ENCODE results near the gene G6PC1.
"Not testable (repeated sequence)": the region's sequence is repeated elsewhere in the genome, so short reads cannot be mapped to it uniquely, and the experiment has no call there.

Gene G6PC1

GRCh38 chr17:42894283-42895184 is 6.1 kb upstream of the G6PC1 start:
- H4K20me1 ChIP-seq (ENCODE audit: low read depth, low read length) = no peaks in the 10 kb centered on the region
- no peaks in the 10 kb centered on the region for H3K79me2 ChIP-seq (ENCODE audit: insufficient read depth, low read length)
- no peak for TF ChIP-seq CTCF (IDR thresholded peaks at IDR 0.05; ENCODE audit: insufficient read depth, low read length, poor library complexity, severe bottlenecking)
- no peak for TF ChIP-seq EZH2phosphoT487 (conservative IDR thresholded peaks at IDR 0.05; ENCODE audit: low read length)
- no peaks in the 10 kb centered on the region for H3F3A ChIP-seq (ENCODE audit: insufficient read depth)
- H3K9ac ChIP-seq (ENCODE audit: low read length) = no peak overlapping the region
- no peak overlapping the region for H3K27ac ChIP-seq (ENCODE audit: low read depth, low read length)
- H3K27me3 ChIP-seq (ENCODE audit: low read length) = no peaks in the 10 kb centered on the region
- H3K4me3 ChIP-seq (ENCODE audit: insufficient read depth, low read length, poor library complexity, severe bottlenecking) = no peak overlapping the region
- no peaks in the 10 kb centered on the region for H3K9me3 ChIP-seq (ENCODE audit: insufficient read depth, low read length)
- no peaks in the 10 kb centered on the region for H3K9me2 ChIP-seq (replicated peaks; ENCODE audit: insufficient read depth, low read length)
- H3K4me2 ChIP-seq (ENCODE audit: low read depth, low read length, poor library complexity, severe bottlenecking) = no peak overlapping the region
- no peak overlapping the region for H2AFZ ChIP-seq (ENCODE audit: low read depth, low read length, severe bottlenecking)
- no peaks in the 10 kb centered on the region for H3K36me3 ChIP-seq (ENCODE audit: low read length)

- no peak overlapping the region for H3K4me2 ChIP-seq (ENCODE audit: low read depth, low read length, poor library complexity, severe bottlenecking)
- no peak overlapping the region for H3K27ac ChIP-seq (ENCODE audit: low read depth, low read length)
- H3K9ac ChIP-seq (ENCODE audit: low read length) = no peak overlapping the region
- H3K4me3 ChIP-seq (ENCODE audit: insufficient read depth, low read length, poor library complexity, severe bottlenecking) = no peak overlapping the region
- no peaks in the 10 kb centered on the region for H3F3A ChIP-seq (ENCODE audit: insufficient read depth)
- H3K36me3 ChIP-seq (ENCODE audit: low read length) = no peaks in the 10 kb centered on the region
- no peaks in the 10 kb centered on the region for H3K9me2 ChIP-seq (replicated peaks; ENCODE audit: insufficient read depth, low read length)
- H2AFZ ChIP-seq (ENCODE audit: low read depth, low read length, severe bottlenecking) = no peak overlapping the region
- TF ChIP-seq CTCF (IDR thresholded peaks at IDR 0.05; ENCODE audit: insufficient read depth, low read length, poor library complexity, severe bottlenecking) (no peak), EZH2phosphoT487 (conservative IDR thresholded peaks at IDR 0.05; ENCODE audit: low read length) (no peak)
- no peaks in the 10 kb centered on the region for H3K79me2 ChIP-seq (ENCODE audit: insufficient read depth, low read length)
- H3K27me3 ChIP-seq (ENCODE audit: low read length) = no peaks in the 10 kb centered on the region
- no peaks in the 10 kb centered on the region for H4K20me1 ChIP-seq (ENCODE audit: low read depth, low read length)
- no peaks in the 10 kb centered on the region for H3K9me3 ChIP-seq (ENCODE audit: insufficient read depth, low read length)
Observed at GRCh38 chr17:42895185-42895555, 5.4 kb upstream of the G6PC1 start.

- Histone ChIP-seq H3K27me3 (ENCODE audit: low read length) (no peaks in the 10 kb centered on the region), H3K4me3 (ENCODE audit: insufficient read depth, low read length, poor library complexity, severe bottlenecking) (no peak overlapping the region), H3K79me2 (ENCODE audit: insufficient read depth, low read length) (no peaks in the 10 kb centered on the region), H4K20me1 (ENCODE audit: low read depth, low read length) (no peaks in the 10 kb centered on the region), H2AFZ (ENCODE audit: low read depth, low read length, severe bottlenecking) (no peak overlapping the region), H3K9me3 (ENCODE audit: insufficient read depth, low read length) (no peaks in the 10 kb centered on the region), H3K9ac (ENCODE audit: low read length) (no peak overlapping the region), H3K36me3 (ENCODE audit: low read length) (no peaks in the 10 kb centered on the region), H3F3A (ENCODE audit: insufficient read depth) (no peaks in the 10 kb centered on the region), H3K9me2 (replicated peaks; ENCODE audit: insufficient read depth, low read length) (no peaks in the 10 kb centered on the region), H3K27ac (ENCODE audit: low read depth, low read length) (no peak overlapping the region), H3K4me2 (ENCODE audit: low read depth, low read length, poor library complexity, severe bottlenecking) (no peak overlapping the region)
- no peak for TF ChIP-seq CTCF (IDR thresholded peaks at IDR 0.05; ENCODE audit: insufficient read depth, low read length, poor library complexity, severe bottlenecking)
- TF ChIP-seq EZH2phosphoT487 (conservative IDR thresholded peaks at IDR 0.05; ENCODE audit: low read length) = no peak
Observed at GRCh38 chr17:42898147-42898811, 2.3 kb upstream of the G6PC1 start.

- not testable (repeated sequence) for H3K27ac ChIP-seq (ENCODE audit: low read depth, low read length); H3K79me2 ChIP-seq (ENCODE audit: insufficient read depth, low read length); H3F3A ChIP-seq (ENCODE audit: insufficient read depth); H3K9me3 ChIP-seq (ENCODE audit: insufficient read depth, low read length); H3K27me3 ChIP-seq (ENCODE audit: low read length); H3K4me3 ChIP-seq (ENCODE audit: insufficient read depth, low read length, poor library complexity, severe bottlenecking); H4K20me1 ChIP-seq (ENCODE audit: low read depth, low read length); H3K4me2 ChIP-seq (ENCODE audit: low read depth, low read length, poor library complexity, severe bottlenecking); H3K9ac ChIP-seq (ENCODE audit: low read length); H3K9me2 ChIP-seq (replicated peaks; ENCODE audit: insufficient read depth, low read length); H2AFZ ChIP-seq (ENCODE audit: low read depth, low read length, severe bottlenecking); H3K36me3 ChIP-seq (ENCODE audit: low read length)
Observed at GRCh38 chr17:42899981-42900380, 618 bp upstream of the G6PC1 start.
